ENCODE data around the gene ARPC5. TPM values are rescaled to one million over a fixed set of nuclear protein-coding genes. Genes with fewer than 3 reads are reported as not detected.
A peak's percentile ranks its signal among the peaks of the same experiment; 100 is the strongest.

ARPC5 gene
- total and polyA plus RNA-seq, 2 of the 8 experiments (the other 6 are each of a cell fraction or from before 2014, with no cell fraction given), result 24.0 to 60.8 TPM

GRCh38 chr1:183632964-183633363 is 2.6 kb downstream of the ARPC5 start:
- peak overlapping the region in 1 of 4 experiments; percentile 92; a peak in 2 of 8 replicates for H3K4me3 ChIP-seq (ENCODE audit: extremely low read depth in 1 of 4, insufficient read depth in 2 of 4, low read depth in 3 of 4, low read length in 4 of 4)
- no peak overlapping the region for H2AFZ ChIP-seq (ENCODE audit: low read length)
- no peak overlapping the region for H2BK5ac ChIP-seq (ENCODE audit: low read depth, low read length)
- no peak overlapping the region for H3K27ac ChIP-seq (ENCODE audit: low read depth, low read length)
- H3K79me2 ChIP-seq (ENCODE audit: control insufficient read depth in 1 of 2, insufficient read depth in 2 of 2, low read length in 2 of 2), result peaks cover 0 to 34% of the 10 kb centered on the region in 2 experiments; a peak in 2 of 4 replicates
- H2BK120ac ChIP-seq (replicated peaks; ENCODE audit: low read depth, low read length), result no peak overlapping the region
- no peak overlapping the region for H3K18ac ChIP-seq (ENCODE audit: extremely low read depth, low read length)
- peaks cover 0 to 3% of the 10 kb centered on the region in 2 experiments for H4K20me1 ChIP-seq (replicated peaks in 1 of 2; ENCODE audit: control insufficient read depth in 1 of 2, insufficient read depth in 2 of 2, low read length in 2 of 2)
- H4K91ac ChIP-seq (replicated peaks; ENCODE audit: insufficient read length, low read length), result no peak overlapping the region
- H3K4ac ChIP-seq (replicated peaks; ENCODE audit: insufficient read length, low read depth, low read length), result no peak overlapping the region
- H2BK12ac ChIP-seq (ENCODE audit: low read depth, low read length), result no peak overlapping the region
- DNase-seq (ENCODE audit: low read depth in 1 of 2, low spot score in 2 of 2) (no peak), FAIRE-seq (no peak)
- H3K27me3 ChIP-seq (replicated peaks in 1 of 4; ENCODE audit: control insufficient read depth in 3 of 4, extremely low read depth in 1 of 4, insufficient read depth in 3 of 4, low read length in 3 of 4), result peaks cover 0 to 7% (median 0%) of the 10 kb centered on the region in 4 experiments; a peak in 3 of 7 replicates
- H3K36me3 ChIP-seq (ENCODE audit: control insufficient read depth in 2 of 4, insufficient read depth in 4 of 4, low read length in 3 of 4), result peaks cover 2 to 23% (median 13%) of the 10 kb centered on the region in 4 experiments
- H3K56ac ChIP-seq (replicated peaks; ENCODE audit: insufficient read length, low read depth, low read length), result no peak overlapping the region
- 77% methylated on average over 1 of the region's 1 CpG; no CpG with 5 or more reads in 1 of the 2 experiments for WGBS, 2 experiments (ENCODE audit: extremely low coverage in 1 of 2, insufficient coverage in 1 of 2, insufficient read length in 1 of 2, insufficient replicate concordance in 2 of 2, low coverage in 1 of 2, low lambda C conversion rate in 2 of 2, missing lambda C conversion rate in 1 of 2)
- H4K8ac ChIP-seq (ENCODE audit: extremely low read depth, insufficient read depth, low read length), result no peak overlapping the region
- H3K23ac ChIP-seq (ENCODE audit: insufficient read length), result no peak overlapping the region
- H3K9me3 ChIP-seq (ENCODE audit: insufficient read depth in 2 of 2, low read depth in 1 of 2, low read length in 1 of 2), result no peaks in the 10 kb centered on the region
- no peak overlapping the region for H2AK5ac ChIP-seq (ENCODE audit: low read depth, low read length)
- no peak overlapping the region for H3K9ac ChIP-seq (replicated peaks in 1 of 4; ENCODE audit: extremely low read depth in 1 of 4, low read depth in 3 of 4, low read length in 3 of 4)
- peak overlapping the region; percentile 18 to 98; a peak in 3 of 4 replicates for H3K4me2 ChIP-seq (ENCODE audit: insufficient read depth in 1 of 2, low read depth in 2 of 2, low read length in 2 of 2)
- H3K4me1 ChIP-seq (replicated peaks in 1 of 4; ENCODE audit: control insufficient read depth in 3 of 4, insufficient read depth in 4 of 4, low read length in 3 of 4), result peaks cover 0 to 10% (median 2%) of the 10 kb centered on the region in 4 experiments; a peak in 3 of 7 replicates
- H4K5ac ChIP-seq (ENCODE audit: insufficient read length, low read depth, low read length), result no peak overlapping the region
- H3K79me1 ChIP-seq (ENCODE audit: low read depth, low read length), result peaks cover 2% of the 10 kb centered on the region; the same call in 1 of the 2 replicates
- POLR2A ChIA-PET (ENCODE audit: partially characterized antibody), result interaction anchor here (1.0 to 1.5 kb wide), 3 partner anchors 10 to 87 kb away, joined by 3 to 4 read pairs (median 3); no protein-coding TSS in a partner anchor
- H3K23me2 ChIP-seq (ENCODE audit: low read depth, low read length), result peaks cover 6% of the 10 kb centered on the region
- no peak for TF ChIP-seq POLR2A (IDR thresholded peaks at IDR 0.05; ENCODE audit: control extremely low read depth in 1 of 2, low read depth in 2 of 2, low read length in 2 of 2)
- no peak for TF ChIP-seq CEBPB (IDR thresholded peaks at IDR 0.05; ENCODE audit: low read depth, low read length)
- no peak for TF ChIP-seq RFX5 (IDR thresholded peaks at IDR 0.05; ENCODE audit: borderline replicate concordance, low read depth, low read length)
- TF ChIP-seq TBP (IDR thresholded peaks at IDR 0.05; ENCODE audit: low read depth, low read length), result no peak
- TF ChIP-seq CBX8 (IDR thresholded peaks at IDR 0.05; ENCODE audit: borderline replicate concordance, low read depth, low read length), result no peak
- TF ChIP-seq ATF2 (IDR thresholded peaks at IDR 0.05; ENCODE audit: low read length), result no peak
- no peak overlapping the region for H2BK15ac ChIP-seq (ENCODE audit: low read length)
- no peak overlapping the region for H3K14ac ChIP-seq (ENCODE audit: insufficient read length)
- no peak overlapping the region for H2BK20ac ChIP-seq (ENCODE audit: low read length)
- CTCF ChIA-PET (ENCODE audit: partially characterized antibody), result interaction anchor here (0.6 to 4.2 kb wide), 10 partner anchors 10 to 302 kb away, joined by 3 to 19 read pairs (median 4); no protein-coding TSS in a partner anchor
